ENCODE results near the gene NABP1.

GRCh38 chr2:191715471-191715870 lies 37.5 kb downstream of the NABP1 start:
- TF ChIP-seq ZBTB33 (IDR thresholded peaks at IDR 0.05) = no peak
- TF ChIP-seq, protein P1, sequence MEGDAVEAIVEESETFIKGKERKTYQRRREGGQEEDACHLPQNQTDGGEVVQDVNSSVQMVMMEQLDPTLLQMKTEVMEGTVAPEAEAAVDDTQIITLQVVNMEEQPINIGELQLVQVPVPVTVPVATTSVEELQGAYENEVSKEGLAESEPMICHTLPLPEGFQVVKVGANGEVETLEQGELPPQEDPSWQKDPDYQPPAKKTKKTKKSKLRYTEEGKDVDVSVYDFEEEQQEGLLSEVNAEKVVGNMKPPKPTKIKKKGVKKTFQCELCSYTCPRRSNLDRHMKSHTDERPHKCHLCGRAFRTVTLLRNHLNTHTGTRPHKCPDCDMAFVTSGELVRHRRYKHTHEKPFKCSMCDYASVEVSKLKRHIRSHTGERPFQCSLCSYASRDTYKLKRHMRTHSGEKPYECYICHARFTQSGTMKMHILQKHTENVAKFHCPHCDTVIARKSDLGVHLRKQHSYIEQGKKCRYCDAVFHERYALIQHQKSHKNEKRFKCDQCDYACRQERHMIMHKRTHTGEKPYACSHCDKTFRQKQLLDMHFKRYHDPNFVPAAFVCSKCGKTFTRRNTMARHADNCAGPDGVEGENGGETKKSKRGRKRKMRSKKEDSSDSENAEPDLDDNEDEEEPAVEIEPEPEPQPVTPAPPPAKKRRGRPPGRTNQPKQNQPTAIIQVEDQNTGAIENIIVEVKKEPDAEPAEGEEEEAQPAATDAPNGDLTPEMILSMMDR (IDR thresholded peaks at IDR 0.05; ENCODE audit: low read depth, low read length, missing input control) = no peak
- no peak for TF ChIP-seq EGR1 (IDR thresholded peaks at IDR 0.05; ENCODE audit: low read depth in 2 of 2)
- no peak for TF ChIP-seq TAF1 (conservative IDR thresholded peaks at IDR 0.05)
- no peak for TF ChIP-seq GABPA (IDR thresholded peaks at IDR 0.05 in 1 of 2, conservative IDR thresholded peaks at IDR 0.05 in 1 of 2)
